ENCODE measurements around the gene FAM161A.

GRCh38 chr2:61885896-61886603, 32.2 kb upstream of the FAM161A start:
- TF ChIP-seq EZH2phosphoT487 (IDR thresholded peaks at IDR 0.05; ENCODE audit: low read length) (no peak), CTCF (IDR thresholded peaks at IDR 0.05; ENCODE audit: low read length) (no peak)
